GM12878 (cell line): ENCODE results near the gene ADGRG7.

Experiments
- ASH2L ChIP-seq: fragments of 300-600, 200-600 bp; sonication (generic); IDR thresholded peaks from 2 replicates; pipeline ENCODE4 v1.6.1; 2017; ENCODE audit warnings: low read depth, mild to moderate bottlenecking, borderline replicate concordance
- EZH2 ChIP-seq: IDR thresholded peaks from 2 replicates; pipeline ENCODE4 v1.6.1; 2012; ENCODE audit warnings: low read depth, mild to moderate bottlenecking, control low read depth, inconsistent platforms, low read length, borderline replicate concordance; ENCODE audit not compliant: control insufficient read depth
- POLR2A ChIP-seq: IDR thresholded peaks from 2 replicates; pipeline ENCODE4 v1.6.1; 2011; ENCODE audit warnings: low read depth, mild to moderate bottlenecking, low read length
- POLR2AphosphoS5 ChIP-seq: IDR thresholded peaks from 2 replicates; pipeline ENCODE4 v1.6.1; 2011; ENCODE audit warnings: mild to moderate bottlenecking, low read length, inconsistent platforms
- TF ChIP-seq, protein P1 (sequence below): IDR thresholded peaks from 2 replicates; pipeline ENCODE4 v1.6.1; 2011; ENCODE audit warnings: low read depth, low read length, improper control_type of control experiment, borderline replicate concordance
- TF ChIP-seq, protein P2 (sequence below), 3 experiments: IDR thresholded peaks in 2 of 3; conservative IDR thresholded peaks in 1 of 3; 2 replicates each; pipeline ENCODE4 v1.5.1; 2011; ENCODE audit warnings: low read depth in 3 of 3, low read length in 3 of 3, mild to moderate bottlenecking in 3 of 3, control low read depth in 2 of 3, moderate library complexity in 2 of 3, inconsistent platforms in 1 of 3, mixed read lengths in 1 of 3; ENCODE audit not compliant: control insufficient read depth in 2 of 3, insufficient read depth in 1 of 3; ENCODE audit errors: extremely low read depth in 1 of 3
- TF ChIP-seq, protein P3 (sequence below): fragments of 450-650 bp; IDR thresholded peaks from 2 replicates; pipeline ENCODE4 v1.6.1; 2017; ENCODE audit warnings: mild to moderate bottlenecking
- TF ChIP-seq, protein P4 (sequence below): IDR thresholded peaks from 2 replicates; pipeline ENCODE4 v1.6.1; 2011; ENCODE audit warnings: mild to moderate bottlenecking, low read depth, low read length, moderate library complexity; ENCODE audit not compliant: insufficient replicate concordance

DNA sequence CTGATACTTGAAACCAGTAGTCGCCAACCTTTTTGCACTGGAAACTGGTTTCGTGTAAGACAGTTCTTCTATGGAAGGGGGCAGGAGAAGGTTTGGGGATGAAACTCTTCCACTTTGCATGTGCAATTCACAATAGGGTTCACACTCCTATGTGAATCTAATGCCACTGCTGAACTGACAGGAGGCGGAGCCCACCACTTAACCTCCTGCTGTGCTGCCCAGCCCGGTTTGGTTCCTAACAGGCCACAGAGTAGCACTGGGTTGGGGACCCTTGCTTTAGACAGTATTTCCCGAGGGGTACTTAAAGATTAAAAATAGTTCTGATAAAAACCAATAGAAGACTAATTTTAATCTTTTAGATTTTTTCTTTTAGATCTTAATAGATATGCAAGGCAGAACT is 111.0 kb downstream of the ADGRG7 start:
- TF ChIP-seq, protein P1, sequence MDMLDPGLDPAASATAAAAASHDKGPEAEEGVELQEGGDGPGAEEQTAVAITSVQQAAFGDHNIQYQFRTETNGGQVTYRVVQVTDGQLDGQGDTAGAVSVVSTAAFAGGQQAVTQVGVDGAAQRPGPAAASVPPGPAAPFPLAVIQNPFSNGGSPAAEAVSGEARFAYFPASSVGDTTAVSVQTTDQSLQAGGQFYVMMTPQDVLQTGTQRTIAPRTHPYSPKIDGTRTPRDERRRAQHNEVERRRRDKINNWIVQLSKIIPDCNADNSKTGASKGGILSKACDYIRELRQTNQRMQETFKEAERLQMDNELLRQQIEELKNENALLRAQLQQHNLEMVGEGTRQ: no peak
- TF ChIP-seq, protein P2, sequence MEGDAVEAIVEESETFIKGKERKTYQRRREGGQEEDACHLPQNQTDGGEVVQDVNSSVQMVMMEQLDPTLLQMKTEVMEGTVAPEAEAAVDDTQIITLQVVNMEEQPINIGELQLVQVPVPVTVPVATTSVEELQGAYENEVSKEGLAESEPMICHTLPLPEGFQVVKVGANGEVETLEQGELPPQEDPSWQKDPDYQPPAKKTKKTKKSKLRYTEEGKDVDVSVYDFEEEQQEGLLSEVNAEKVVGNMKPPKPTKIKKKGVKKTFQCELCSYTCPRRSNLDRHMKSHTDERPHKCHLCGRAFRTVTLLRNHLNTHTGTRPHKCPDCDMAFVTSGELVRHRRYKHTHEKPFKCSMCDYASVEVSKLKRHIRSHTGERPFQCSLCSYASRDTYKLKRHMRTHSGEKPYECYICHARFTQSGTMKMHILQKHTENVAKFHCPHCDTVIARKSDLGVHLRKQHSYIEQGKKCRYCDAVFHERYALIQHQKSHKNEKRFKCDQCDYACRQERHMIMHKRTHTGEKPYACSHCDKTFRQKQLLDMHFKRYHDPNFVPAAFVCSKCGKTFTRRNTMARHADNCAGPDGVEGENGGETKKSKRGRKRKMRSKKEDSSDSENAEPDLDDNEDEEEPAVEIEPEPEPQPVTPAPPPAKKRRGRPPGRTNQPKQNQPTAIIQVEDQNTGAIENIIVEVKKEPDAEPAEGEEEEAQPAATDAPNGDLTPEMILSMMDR (IDR thresholded peaks at IDR 0.05 in 2 of 3, conservative IDR thresholded peaks at IDR 0.05 in 1 of 3; ENCODE audit: control insufficient read depth in 2 of 3, extremely low read depth in 1 of 3, insufficient read depth in 1 of 3, low read depth in 3 of 3, low read length in 3 of 3): no peak
- no peak for TF ChIP-seq ASH2L
- TF ChIP-seq POLR2A: no peak
- TF ChIP-seq, protein P3, sequence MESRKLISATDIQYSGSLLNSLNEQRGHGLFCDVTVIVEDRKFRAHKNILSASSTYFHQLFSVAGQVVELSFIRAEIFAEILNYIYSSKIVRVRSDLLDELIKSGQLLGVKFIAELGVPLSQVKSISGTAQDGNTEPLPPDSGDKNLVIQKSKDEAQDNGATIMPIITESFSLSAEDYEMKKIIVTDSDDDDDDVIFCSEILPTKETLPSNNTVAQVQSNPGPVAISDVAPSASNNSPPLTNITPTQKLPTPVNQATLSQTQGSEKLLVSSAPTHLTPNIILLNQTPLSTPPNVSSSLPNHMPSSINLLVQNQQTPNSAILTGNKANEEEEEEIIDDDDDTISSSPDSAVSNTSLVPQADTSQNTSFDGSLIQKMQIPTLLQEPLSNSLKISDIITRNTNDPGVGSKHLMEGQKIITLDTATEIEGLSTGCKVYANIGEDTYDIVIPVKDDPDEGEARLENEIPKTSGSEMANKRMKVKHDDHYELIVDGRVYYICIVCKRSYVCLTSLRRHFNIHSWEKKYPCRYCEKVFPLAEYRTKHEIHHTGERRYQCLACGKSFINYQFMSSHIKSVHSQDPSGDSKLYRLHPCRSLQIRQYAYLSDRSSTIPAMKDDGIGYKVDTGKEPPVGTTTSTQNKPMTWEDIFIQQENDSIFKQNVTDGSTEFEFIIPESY: no peak
- TF ChIP-seq POLR2AphosphoS5: no peak
- TF ChIP-seq, protein P4, sequence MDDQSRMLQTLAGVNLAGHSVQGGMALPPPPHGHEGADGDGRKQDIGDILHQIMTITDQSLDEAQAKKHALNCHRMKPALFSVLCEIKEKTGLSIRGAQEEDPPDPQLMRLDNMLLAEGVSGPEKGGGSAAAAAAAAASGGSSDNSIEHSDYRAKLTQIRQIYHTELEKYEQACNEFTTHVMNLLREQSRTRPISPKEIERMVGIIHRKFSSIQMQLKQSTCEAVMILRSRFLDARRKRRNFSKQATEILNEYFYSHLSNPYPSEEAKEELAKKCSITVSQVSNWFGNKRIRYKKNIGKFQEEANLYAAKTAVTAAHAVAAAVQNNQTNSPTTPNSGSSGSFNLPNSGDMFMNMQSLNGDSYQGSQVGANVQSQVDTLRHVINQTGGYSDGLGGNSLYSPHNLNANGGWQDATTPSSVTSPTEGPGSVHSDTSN: no peak
- no peak for TF ChIP-seq EZH2
